Caco-2 (cell line): ENCODE data around the gene CBX4. TPM values are rescaled to one million over a fixed set of nuclear protein-coding genes. Genes with fewer than 3 reads are reported as not detected.

Experiments used
- BruUV-seq: library from RNA; stranded (reverse); fragments of 400-500 nt; replicated peaks from 2 replicates; lab custom pipeline; 2021; lab: Mats Ljungman, UMichigan
- CTCF ChIA-PET: fragments of 300-600 bp; sonication (Branson Sonifier 250); formaldehyde crosslinking; loops from one replicate; lab custom pipeline; 2022; ENCODE audit warnings: antibody characterized with exemption; lab: Charles Lee
- POLR2A ChIA-PET: fragments of 300-600 bp; sonication (Branson Sonifier 250); formaldehyde crosslinking; loops from one replicate; lab custom pipeline; 2022; ENCODE audit warnings: antibody characterized with exemption; lab: Charles Lee
- DNase-seq, 2 experiments: peaks; one replicate each; pipeline versions ENCODE4 v3.0.0 to v3.0.0-alpha.2; 2020 to 2022
- H3K27me3 ChIP-seq: replicated peaks from 2 replicates; pipeline ENCODE4 v1.6.0; 2011; ENCODE audit warnings: low read length; ENCODE audit not compliant: control insufficient read depth, insufficient read depth
- H3K36me3 ChIP-seq: 2 replicates; pipeline ENCODE4 v1.5.1; 2011; ENCODE audit warnings: low read length; ENCODE audit not compliant: control insufficient read depth, insufficient read depth
- H3K4me1 ChIP-seq: fragments of 250-450 bp; sonication (Bioruptor Pico); 2 replicates; pipeline ENCODE4 v1.5.1; 2020; ENCODE audit warnings: mild to moderate bottlenecking
- H3K4me3 ChIP-seq: 2 replicates; pipeline ENCODE4 v1.5.1; 2011; ENCODE audit warnings: low read depth, mild to moderate bottlenecking, control low read depth, low read length
- H3K9me3 ChIP-seq: fragments of 250-450 bp; sonication (Bioruptor Pico); 2 replicates; pipeline ENCODE4 v1.5.1; 2020; ENCODE audit warnings: mild to moderate bottlenecking, moderate library complexity
- H3K27ac Mint-ChIP-seq: one replicate; pipeline ENCODE4 v1.8.0; 2022; ENCODE audit warnings: mixed read lengths; ENCODE audit not compliant: unreplicated experiment
- H3K27me3 Mint-ChIP-seq: one replicate; pipeline ENCODE4 v1.8.0; 2022; ENCODE audit warnings: mixed read lengths; ENCODE audit not compliant: insufficient read depth, unreplicated experiment
- H3K36me3 Mint-ChIP-seq: one replicate; pipeline ENCODE4 v1.8.0; 2022; ENCODE audit warnings: mild to moderate bottlenecking, mixed read lengths; ENCODE audit not compliant: insufficient read depth, unreplicated experiment
- H3K4me1 Mint-ChIP-seq: one replicate; pipeline ENCODE4 v1.8.0; 2022; ENCODE audit warnings: low read depth, mixed read lengths; ENCODE audit not compliant: unreplicated experiment
- H3K4me3 Mint-ChIP-seq: one replicate; pipeline ENCODE4 v1.8.0; 2022; ENCODE audit warnings: mild to moderate bottlenecking, moderate library complexity, mixed read lengths; ENCODE audit not compliant: unreplicated experiment
- H3K9me3 Mint-ChIP-seq: one replicate; pipeline ENCODE4 v1.8.0; 2022; ENCODE audit warnings: mixed read lengths; ENCODE audit not compliant: unreplicated experiment
- intact Hi-C: fragments of 100-400 bp; cut with micrococcal nuclease; formaldehyde crosslinking; loops from one replicate; pipeline ENCODE4 v1.10.0; 2022; ENCODE audit not compliant: unreplicated experiment
- total RNA-seq: library from RNA; stranded (reverse); gene quantifications from 2 replicates; pipeline ENCODE4 v1.2.3, GENCODE V29; 2022
- TF ChIP-seq, protein P1 (sequence below), 2 experiments: fragments of 200-600 bp in 1 of 2; IDR thresholded peaks; 1 replicate in 1 of 2; 2 replicates in 1 of 2; pipeline versions ENCODE4 v1.5.1 to v1.8.0; 2011 to 2022; ENCODE audit warnings: antibody characterized with exemption in 1 of 2, control low read depth in 1 of 2, inconsistent platforms in 1 of 2, low read depth in 1 of 2, low read length in 1 of 2, mild to moderate bottlenecking in 1 of 2, moderate library complexity in 1 of 2; ENCODE audit not compliant: insufficient read depth in 1 of 2, severe bottlenecking in 1 of 2, unreplicated experiment in 1 of 2

Gene CBX4
- total RNA-seq, 1 experiment from 2014 or later = 114 TPM

DNA sequence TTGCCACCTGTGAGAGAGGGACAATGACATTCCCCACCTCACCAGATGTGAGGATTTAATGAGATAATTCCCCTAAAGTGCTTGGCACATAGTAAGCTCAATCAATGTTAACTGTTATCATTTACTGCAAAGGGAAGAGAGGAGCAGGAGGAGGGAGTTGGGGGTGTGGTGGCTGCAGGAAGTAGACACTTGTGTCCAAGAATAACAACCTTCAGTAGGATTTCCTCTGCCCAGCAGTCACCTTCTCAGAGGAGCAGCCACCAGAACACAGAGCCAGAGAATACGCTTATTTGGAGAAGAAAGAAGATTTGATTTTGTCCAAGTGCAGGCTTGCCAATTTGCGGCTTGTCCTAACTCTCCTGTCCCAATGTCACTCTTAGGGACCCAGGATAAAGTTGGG lies 10.2 kb downstream of the CBX4 start:
- H3K27me3 Mint-ChIP-seq = no peaks in the 10 kb centered on the region
- H3K9me3 Mint-ChIP-seq = peaks cover 10% of the 10 kb centered on the region
- ChIA-PET POLR2A (interaction anchor here (0.7 to 1.4 kb wide), 3 partner anchors 10 to 165 kb away, joined by 3 to 5 read pairs (median 4); partner anchors contain the start of genes CBX4 and CBX8), CTCF (interaction anchor here (1.2 to 1.4 kb wide), 2 partner anchors 10 to 11 kb away, joined by 4 to 12 read pairs; partner anchors contain the start of gene CBX4)
- peaks cover 43% of the 10 kb centered on the region for H3K36me3 Mint-ChIP-seq
- Histone ChIP-seq H3K27me3 (no peaks in the 10 kb centered on the region), H3K9me3 (no peaks in the 10 kb centered on the region), H3K36me3 (no peaks in the 10 kb centered on the region), H3K4me1 (peaks cover 10% of the 10 kb centered on the region; the same call in 1 of the 2 replicates), H3K4me3 (no peak overlapping the region)
- H3K4me1 Mint-ChIP-seq = peaks cover 7% of the 10 kb centered on the region
- H3K27ac Mint-ChIP-seq = no peak overlapping the region
- intact Hi-C loops = no loop called here
- H3K4me3 Mint-ChIP-seq = no peak overlapping the region
- no TSS peak for BruUV-seq
- DNase-seq = no peak
- TF ChIP-seq, protein P1, sequence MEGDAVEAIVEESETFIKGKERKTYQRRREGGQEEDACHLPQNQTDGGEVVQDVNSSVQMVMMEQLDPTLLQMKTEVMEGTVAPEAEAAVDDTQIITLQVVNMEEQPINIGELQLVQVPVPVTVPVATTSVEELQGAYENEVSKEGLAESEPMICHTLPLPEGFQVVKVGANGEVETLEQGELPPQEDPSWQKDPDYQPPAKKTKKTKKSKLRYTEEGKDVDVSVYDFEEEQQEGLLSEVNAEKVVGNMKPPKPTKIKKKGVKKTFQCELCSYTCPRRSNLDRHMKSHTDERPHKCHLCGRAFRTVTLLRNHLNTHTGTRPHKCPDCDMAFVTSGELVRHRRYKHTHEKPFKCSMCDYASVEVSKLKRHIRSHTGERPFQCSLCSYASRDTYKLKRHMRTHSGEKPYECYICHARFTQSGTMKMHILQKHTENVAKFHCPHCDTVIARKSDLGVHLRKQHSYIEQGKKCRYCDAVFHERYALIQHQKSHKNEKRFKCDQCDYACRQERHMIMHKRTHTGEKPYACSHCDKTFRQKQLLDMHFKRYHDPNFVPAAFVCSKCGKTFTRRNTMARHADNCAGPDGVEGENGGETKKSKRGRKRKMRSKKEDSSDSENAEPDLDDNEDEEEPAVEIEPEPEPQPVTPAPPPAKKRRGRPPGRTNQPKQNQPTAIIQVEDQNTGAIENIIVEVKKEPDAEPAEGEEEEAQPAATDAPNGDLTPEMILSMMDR (IDR thresholded peaks at IDR 0.05; ENCODE audit: insufficient read depth in 1 of 2, low read depth in 1 of 2, low read length in 1 of 2, severe bottlenecking in 1 of 2, unreplicated experiment in 1 of 2) = no peak

DNA sequence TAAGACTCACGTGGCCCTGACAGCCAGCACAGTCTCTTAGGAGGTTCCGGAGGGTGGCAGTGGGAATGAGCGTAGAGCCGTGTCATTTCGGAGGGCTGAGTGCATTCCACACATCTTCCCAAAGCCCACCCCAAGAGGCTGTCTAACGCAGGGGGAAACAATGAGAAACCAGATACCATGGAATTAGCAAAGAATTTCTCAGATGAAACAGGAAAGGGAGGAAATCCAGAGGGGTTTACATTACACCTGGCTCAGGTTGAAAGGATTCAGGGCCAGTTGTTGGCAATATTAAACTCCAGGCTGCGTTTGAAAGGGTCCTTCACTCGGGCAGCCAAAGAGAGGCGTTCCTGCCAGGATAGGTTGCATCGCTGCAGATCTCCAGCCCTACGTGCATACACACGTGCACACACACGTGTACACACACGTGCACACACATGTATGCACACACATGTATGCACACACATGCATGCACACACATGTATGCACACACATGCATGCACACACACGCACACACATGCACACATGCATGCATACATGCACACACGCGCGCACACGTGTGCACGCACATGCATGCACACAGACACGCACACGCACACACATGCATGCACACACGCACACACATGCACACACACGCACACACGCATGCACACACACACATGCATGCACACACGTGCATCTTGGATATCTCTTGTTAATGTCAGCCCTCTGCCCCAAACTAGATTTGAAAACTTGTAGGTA lies 12.2 kb downstream of the CBX4 start:
- POLR2A ChIA-PET = no interaction called here
- CTCF ChIA-PET = no interaction called here
- intact Hi-C loops = no loop called here
- H3K9me3 Mint-ChIP-seq = peaks cover 11% of the 10 kb centered on the region
- H3K36me3 ChIP-seq = no peaks in the 10 kb centered on the region
- H3K9me3 ChIP-seq = no peaks in the 10 kb centered on the region
- no peak overlapping the region for H3K4me3 Mint-ChIP-seq
- no peak for DNase-seq
- no TSS peak for BruUV-seq
- H3K27ac Mint-ChIP-seq = no peak overlapping the region
- H3K4me1 ChIP-seq = peaks cover 10% of the 10 kb centered on the region; the same call in 1 of the 2 replicates
- no peaks in the 10 kb centered on the region for H3K27me3 ChIP-seq
- H3K27me3 Mint-ChIP-seq = no peaks in the 10 kb centered on the region
- H3K4me3 ChIP-seq = no peak overlapping the region
- H3K36me3 Mint-ChIP-seq = peaks cover 26% of the 10 kb centered on the region
- TF ChIP-seq, protein P1 (IDR thresholded peaks at IDR 0.05; ENCODE audit: insufficient read depth in 1 of 2, low read depth in 1 of 2, low read length in 1 of 2, severe bottlenecking in 1 of 2, unreplicated experiment in 1 of 2) = no peak
- H3K4me1 Mint-ChIP-seq = no peaks in the 10 kb centered on the region

DNA sequence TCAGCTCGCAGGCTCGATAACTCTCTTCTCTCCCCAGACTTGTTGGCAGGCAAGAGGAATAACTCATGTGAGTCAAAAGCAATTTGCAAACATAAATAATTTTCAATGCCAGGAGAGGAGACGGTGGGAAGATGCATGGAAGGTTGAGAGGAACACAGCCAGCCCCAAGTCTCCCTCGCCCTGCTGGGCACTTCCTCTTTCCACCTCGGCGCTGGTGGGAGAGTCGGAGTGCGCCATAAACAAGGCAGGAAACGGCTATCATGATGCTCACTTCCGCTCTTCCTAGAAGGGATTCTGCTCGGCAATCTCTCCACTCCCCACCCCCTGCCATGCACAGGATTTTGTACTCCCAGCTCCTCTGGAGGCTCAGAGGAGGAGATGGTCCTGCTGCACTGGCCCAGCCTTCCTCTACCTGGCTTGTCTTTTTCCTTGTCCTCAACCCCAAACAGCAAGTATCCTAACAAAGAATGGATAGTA lies 13.0 kb downstream of the CBX4 start:
- intact Hi-C loops = no loop called here
- no peak for DNase-seq
- Histone ChIP-seq H3K27me3 (no peaks in the 10 kb centered on the region), H3K4me3 (no peak overlapping the region), H3K9me3 (no peaks in the 10 kb centered on the region), H3K4me1 (peaks cover 8% of the 10 kb centered on the region; the same call in 1 of the 2 replicates), H3K36me3 (no peaks in the 10 kb centered on the region)
- TF ChIP-seq, protein P1 (IDR thresholded peaks at IDR 0.05; ENCODE audit: insufficient read depth in 1 of 2, low read depth in 1 of 2, low read length in 1 of 2, severe bottlenecking in 1 of 2, unreplicated experiment in 1 of 2) = no peak
- POLR2A ChIA-PET = no interaction called here
- H3K4me1 Mint-ChIP-seq = no peaks in the 10 kb centered on the region
- no peak overlapping the region for H3K4me3 Mint-ChIP-seq
- CTCF ChIA-PET = no interaction called here
- H3K36me3 Mint-ChIP-seq = peaks cover 18% of the 10 kb centered on the region
- H3K9me3 Mint-ChIP-seq = peaks cover 11% of the 10 kb centered on the region
- no peak overlapping the region for H3K27ac Mint-ChIP-seq
- no TSS peak for BruUV-seq
- no peaks in the 10 kb centered on the region for H3K27me3 Mint-ChIP-seq
